Measurements from ENCODE around the gene ADRA2A.

GRCh38 chr10:111082102-111082975, 5.5 kb downstream of the ADRA2A start:
- no peak for TF ChIP-seq TAF1 (IDR thresholded peaks at IDR 0.05; ENCODE audit: low read depth, low read length)
- TF ChIP-seq SPI1 (IDR thresholded peaks at IDR 0.05; ENCODE audit: low read depth, low read length): no peak
